ENCODE results near the gene PNLIPRP2.

DNA sequence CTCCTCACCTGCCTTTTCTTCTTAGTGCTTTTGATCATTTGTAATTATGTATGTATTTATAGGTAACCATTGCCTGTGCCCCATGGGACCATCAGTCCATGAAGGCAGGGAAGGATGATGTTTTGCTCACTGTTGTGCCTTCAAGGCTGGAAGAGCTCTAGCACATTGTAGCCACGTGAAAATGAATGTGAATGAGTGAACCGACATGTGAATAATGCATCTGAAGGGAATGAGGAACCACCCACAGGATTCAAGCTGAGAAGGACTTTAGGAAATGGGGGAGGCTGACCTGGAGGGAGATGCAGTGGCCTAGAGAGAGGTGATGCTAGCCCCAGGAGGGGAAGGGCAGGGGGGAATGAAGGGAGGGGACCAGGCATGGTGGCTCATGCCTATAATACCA lies 6.0 kb upstream of the PNLIPRP2 start:
- TF ChIP-seq HOXB5 (CRISPR knock-in tag; IDR thresholded peaks at IDR 0.05) (no peak), POLR2A (IDR thresholded peaks at IDR 0.05; ENCODE audit: low read length) (no peak), EP300 (IDR thresholded peaks at IDR 0.05) (no peak), RFX5 (IDR thresholded peaks at IDR 0.05) (no peak), JUNB (IDR thresholded peaks at IDR 0.05) (no peak), ZC3H11A (IDR thresholded peaks at IDR 0.05) (no peak), POLR2AphosphoS2 (conservative IDR thresholded peaks at IDR 0.05; ENCODE audit: low read length) (no peak), NR3C1 (IDR thresholded peaks at IDR 0.05) (no peak), ZNF302 (CRISPR knock-in tag; IDR thresholded peaks at IDR 0.05) (no peak)
- TF ChIP-seq, protein P1, sequence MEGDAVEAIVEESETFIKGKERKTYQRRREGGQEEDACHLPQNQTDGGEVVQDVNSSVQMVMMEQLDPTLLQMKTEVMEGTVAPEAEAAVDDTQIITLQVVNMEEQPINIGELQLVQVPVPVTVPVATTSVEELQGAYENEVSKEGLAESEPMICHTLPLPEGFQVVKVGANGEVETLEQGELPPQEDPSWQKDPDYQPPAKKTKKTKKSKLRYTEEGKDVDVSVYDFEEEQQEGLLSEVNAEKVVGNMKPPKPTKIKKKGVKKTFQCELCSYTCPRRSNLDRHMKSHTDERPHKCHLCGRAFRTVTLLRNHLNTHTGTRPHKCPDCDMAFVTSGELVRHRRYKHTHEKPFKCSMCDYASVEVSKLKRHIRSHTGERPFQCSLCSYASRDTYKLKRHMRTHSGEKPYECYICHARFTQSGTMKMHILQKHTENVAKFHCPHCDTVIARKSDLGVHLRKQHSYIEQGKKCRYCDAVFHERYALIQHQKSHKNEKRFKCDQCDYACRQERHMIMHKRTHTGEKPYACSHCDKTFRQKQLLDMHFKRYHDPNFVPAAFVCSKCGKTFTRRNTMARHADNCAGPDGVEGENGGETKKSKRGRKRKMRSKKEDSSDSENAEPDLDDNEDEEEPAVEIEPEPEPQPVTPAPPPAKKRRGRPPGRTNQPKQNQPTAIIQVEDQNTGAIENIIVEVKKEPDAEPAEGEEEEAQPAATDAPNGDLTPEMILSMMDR (IDR thresholded peaks at IDR 0.05): no peak
- TF ChIP-seq, protein P2, sequence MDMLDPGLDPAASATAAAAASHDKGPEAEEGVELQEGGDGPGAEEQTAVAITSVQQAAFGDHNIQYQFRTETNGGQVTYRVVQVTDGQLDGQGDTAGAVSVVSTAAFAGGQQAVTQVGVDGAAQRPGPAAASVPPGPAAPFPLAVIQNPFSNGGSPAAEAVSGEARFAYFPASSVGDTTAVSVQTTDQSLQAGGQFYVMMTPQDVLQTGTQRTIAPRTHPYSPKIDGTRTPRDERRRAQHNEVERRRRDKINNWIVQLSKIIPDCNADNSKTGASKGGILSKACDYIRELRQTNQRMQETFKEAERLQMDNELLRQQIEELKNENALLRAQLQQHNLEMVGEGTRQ (IDR thresholded peaks at IDR 0.05): no peak

All from A549 (cell line).